Measurements from ENCODE around the gene FAAH. TPM values are rescaled to one million over a fixed set of nuclear protein-coding genes. Genes with fewer than 3 reads are reported as not detected.
A peak's percentile ranks its signal among the peaks of the same experiment; 100 is the strongest.

Gene FAAH
- total and polyA plus RNA-seq, 2 of the 13 experiments (the other 11 are each of a cell fraction or from before 2014, with no cell fraction given) = 5.4 to 11.0 TPM

DNA sequence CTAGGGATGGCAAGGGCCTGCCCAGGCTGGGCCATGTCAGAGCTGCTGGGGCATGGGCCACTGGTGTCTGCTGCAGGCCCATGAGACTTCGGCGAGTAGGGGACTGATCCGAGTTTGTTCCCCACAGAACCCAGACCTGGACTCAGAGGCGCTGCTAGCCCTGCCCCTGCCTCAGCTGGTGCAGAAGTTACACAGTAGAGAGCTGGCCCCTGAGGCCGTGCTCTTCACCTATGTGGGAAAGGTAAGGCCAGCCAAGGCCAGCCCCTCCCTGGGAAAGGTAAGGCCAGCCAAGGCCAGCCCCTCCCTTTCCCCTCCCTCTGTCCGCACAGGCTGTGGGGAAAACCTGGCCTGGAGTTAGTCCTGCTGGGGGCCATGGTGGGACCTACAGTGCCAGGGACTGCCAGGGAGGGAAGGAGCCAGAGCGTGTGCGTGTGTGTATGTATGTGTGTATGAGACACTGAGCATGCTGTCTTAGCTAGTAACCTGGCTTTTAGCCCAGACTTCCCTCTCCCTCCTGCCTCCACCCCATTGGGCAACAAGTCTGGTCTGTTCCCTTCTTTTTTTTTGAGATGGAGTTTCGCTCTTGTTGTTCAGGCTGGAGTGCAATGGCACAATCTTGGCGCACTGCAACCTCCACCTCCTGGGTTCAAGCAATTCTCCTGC is 8.0 kb downstream of the FAAH start:
- H3K9ac ChIP-seq (ENCODE audit: insufficient read depth, low read depth, low read length) = no peak overlapping the region
- H4K20me1 ChIP-seq (ENCODE audit: insufficient read depth, low read length) = no peaks in the 10 kb centered on the region
- intact Hi-C loops (cut with micrococcal nuclease; ENCODE audit: unreplicated experiment) (loop anchor here (1.0 kb wide), 1 partner anchor 8 kb away; the partner anchor contains the start of gene FAAH), in situ Hi-C loops (cut with HindIII; ENCODE audit: extremely low pct_ligation_motif_present, low pct_unique_long_range_greater_than_20kb) (no loop called here)
- no TSS peak for BruUV-seq (replicated peaks)
- CTCF ChIA-PET (ENCODE audit: low intra/inter-chr PET ratio, low total read pairs) = no interaction called here
- peaks cover 12% of the 10 kb centered on the region for H3K4me1 ChIP-seq (ENCODE audit: insufficient read depth, low read length)
- no peaks in the 10 kb centered on the region for H3K9me3 ChIP-seq (ENCODE audit: low read length)
- 31% methylated on average over 9 of the region's 10 CpGs for WGBS (ENCODE audit: low lambda C conversion rate)
- no peaks in the 10 kb centered on the region for H3K36me3 ChIP-seq (replicated peaks in 1 of 2; ENCODE audit: control insufficient read depth in 1 of 2, insufficient read depth in 2 of 2, low read length in 2 of 2)
- H3K4me2 ChIP-seq (ENCODE audit: low read depth, low read length) = peak overlapping the region; percentile 62
- no peaks in the 10 kb centered on the region for H3K27me3 ChIP-seq (ENCODE audit: control insufficient read depth in 1 of 2, insufficient read depth in 2 of 2, low read length in 2 of 2)
- no peak overlapping the region for H3K27ac ChIP-seq (ENCODE audit: extremely low read length, insufficient read depth, low read length)
- ATAC-seq (peak; percentile 85), DNase-seq (ENCODE audit: low spot score) (peak; percentile 40), FAIRE-seq (peak; percentile 39)
- H3K79me2 ChIP-seq (ENCODE audit: insufficient read depth, low read length) = no peaks in the 10 kb centered on the region
- no peak overlapping the region for H2AFZ ChIP-seq (ENCODE audit: low read length)
- peak overlapping the region in 2 of 3 experiments; percentile 17 to 54; a peak in 2 of 6 replicates for H3K4me3 ChIP-seq (replicated peaks in 1 of 3; ENCODE audit: insufficient read depth in 1 of 3, low read depth in 2 of 3, low read length in 3 of 3)
- POLR2A ChIA-PET = interaction anchor here (1.0 kb wide), 1 partner anchor 8 kb away, joined by 3 read pairs; the partner anchor contains the start of gene FAAH
- TF ChIP-seq SKI (IDR thresholded peaks at IDR 0.05; ENCODE audit: partially characterized antibody) = peak; percentile 48
- TF ChIP-seq EHMT2 (IDR thresholded peaks at IDR 0.05; ENCODE audit: borderline replicate concordance, low read depth, low read length) = no peak
- TF ChIP-seq, protein P1, sequence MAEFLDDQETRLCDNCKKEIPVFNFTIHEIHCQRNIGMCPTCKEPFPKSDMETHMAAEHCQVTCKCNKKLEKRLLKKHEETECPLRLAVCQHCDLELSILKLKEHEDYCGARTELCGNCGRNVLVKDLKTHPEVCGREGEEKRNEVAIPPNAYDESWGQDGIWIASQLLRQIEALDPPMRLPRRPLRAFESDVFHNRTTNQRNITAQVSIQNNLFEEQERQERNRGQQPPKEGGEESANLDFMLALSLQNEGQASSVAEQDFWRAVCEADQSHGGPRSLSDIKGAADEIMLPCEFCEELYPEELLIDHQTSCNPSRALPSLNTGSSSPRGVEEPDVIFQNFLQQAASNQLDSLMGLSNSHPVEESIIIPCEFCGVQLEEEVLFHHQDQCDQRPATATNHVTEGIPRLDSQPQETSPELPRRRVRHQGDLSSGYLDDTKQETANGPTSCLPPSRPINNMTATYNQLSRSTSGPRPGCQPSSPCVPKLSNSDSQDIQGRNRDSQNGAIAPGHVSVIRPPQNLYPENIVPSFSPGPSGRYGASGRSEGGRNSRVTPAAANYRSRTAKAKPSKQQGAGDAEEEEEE (CRISPR knock-in tag; IDR thresholded peaks at IDR 0.05; ENCODE audit: borderline replicate concordance) = no peak
- TF ChIP-seq KAT2B (IDR thresholded peaks at IDR 0.05; ENCODE audit: borderline replicate concordance, low read depth, low read length) = no peak
- TF ChIP-seq ISL2 (CRISPR knock-in tag; IDR thresholded peaks at IDR 0.05) = no peak
- TF ChIP-seq, protein P2, sequence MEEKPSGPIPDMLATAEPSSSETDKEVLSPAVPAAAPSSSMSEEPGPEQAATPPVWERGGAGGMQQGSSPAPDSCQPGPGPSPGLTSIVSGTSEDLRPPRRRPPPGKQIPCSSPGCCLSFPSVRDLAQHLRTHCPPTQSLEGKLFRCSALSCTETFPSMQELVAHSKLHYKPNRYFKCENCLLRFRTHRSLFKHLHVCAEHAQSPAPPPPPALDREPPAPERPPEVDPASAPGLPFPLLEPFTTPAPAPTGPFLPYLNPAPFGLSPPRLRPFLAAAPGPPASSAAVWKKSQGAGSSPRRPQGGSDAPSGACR (CRISPR knock-in tag; IDR thresholded peaks at IDR 0.05) = peak; percentile 85
- TF ChIP-seq ZFY (CRISPR knock-in tag; IDR thresholded peaks at IDR 0.05) = peak; percentile 63; the same call in 1 of the 2 replicates
- TF ChIP-seq, protein P3, sequence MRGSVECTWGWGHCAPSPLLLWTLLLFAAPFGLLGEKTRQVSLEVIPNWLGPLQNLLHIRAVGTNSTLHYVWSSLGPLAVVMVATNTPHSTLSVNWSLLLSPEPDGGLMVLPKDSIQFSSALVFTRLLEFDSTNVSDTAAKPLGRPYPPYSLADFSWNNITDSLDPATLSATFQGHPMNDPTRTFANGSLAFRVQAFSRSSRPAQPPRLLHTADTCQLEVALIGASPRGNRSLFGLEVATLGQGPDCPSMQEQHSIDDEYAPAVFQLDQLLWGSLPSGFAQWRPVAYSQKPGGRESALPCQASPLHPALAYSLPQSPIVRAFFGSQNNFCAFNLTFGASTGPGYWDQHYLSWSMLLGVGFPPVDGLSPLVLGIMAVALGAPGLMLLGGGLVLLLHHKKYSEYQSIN (CRISPR knock-in tag; IDR thresholded peaks at IDR 0.05; ENCODE audit: borderline replicate concordance) = no peak
- no peak for TF ChIP-seq SETDB1 (CRISPR knock-in tag; IDR thresholded peaks at IDR 0.05; ENCODE audit: borderline replicate concordance)
- no peak for TF ChIP-seq GPN1 (CRISPR knock-in tag; IDR thresholded peaks at IDR 0.05; ENCODE audit: borderline replicate concordance)
- TF ChIP-seq, protein P4, sequence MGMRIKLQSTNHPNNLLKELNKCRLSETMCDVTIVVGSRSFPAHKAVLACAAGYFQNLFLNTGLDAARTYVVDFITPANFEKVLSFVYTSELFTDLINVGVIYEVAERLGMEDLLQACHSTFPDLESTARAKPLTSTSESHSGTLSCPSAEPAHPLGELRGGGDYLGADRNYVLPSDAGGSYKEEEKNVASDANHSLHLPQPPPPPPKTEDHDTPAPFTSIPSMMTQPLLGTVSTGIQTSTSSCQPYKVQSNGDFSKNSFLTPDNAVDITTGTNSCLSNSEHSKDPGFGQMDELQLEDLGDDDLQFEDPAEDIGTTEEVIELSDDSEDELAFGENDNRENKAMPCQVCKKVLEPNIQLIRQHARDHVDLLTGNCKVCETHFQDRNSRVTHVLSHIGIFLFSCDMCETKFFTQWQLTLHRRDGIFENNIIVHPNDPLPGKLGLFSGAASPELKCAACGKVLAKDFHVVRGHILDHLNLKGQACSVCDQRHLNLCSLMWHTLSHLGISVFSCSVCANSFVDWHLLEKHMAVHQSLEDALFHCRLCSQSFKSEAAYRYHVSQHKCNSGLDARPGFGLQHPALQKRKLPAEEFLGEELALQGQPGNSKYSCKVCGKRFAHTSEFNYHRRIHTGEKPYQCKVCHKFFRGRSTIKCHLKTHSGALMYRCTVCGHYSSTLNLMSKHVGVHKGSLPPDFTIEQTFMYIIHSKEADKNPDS (CRISPR knock-in tag; IDR thresholded peaks at IDR 0.05) = no peak
- peak; percentile 40; the same call in 1 of the 2 replicates for TF ChIP-seq PHF21A (CRISPR knock-in tag; IDR thresholded peaks at IDR 0.05)
- no peak for TF ChIP-seq FOXM1 (CRISPR knock-in tag; IDR thresholded peaks at IDR 0.05)
- no peak for TF ChIP-seq PAX8 (CRISPR knock-in tag; IDR thresholded peaks at IDR 0.05; ENCODE audit: borderline replicate concordance)
- no peak for TF ChIP-seq RAD51 (IDR thresholded peaks at IDR 0.05; ENCODE audit: borderline replicate concordance)
- no peak for TF ChIP-seq CENPT (CRISPR knock-in tag; IDR thresholded peaks at IDR 0.05; ENCODE audit: low read depth)
- TF ChIP-seq, protein P5, sequence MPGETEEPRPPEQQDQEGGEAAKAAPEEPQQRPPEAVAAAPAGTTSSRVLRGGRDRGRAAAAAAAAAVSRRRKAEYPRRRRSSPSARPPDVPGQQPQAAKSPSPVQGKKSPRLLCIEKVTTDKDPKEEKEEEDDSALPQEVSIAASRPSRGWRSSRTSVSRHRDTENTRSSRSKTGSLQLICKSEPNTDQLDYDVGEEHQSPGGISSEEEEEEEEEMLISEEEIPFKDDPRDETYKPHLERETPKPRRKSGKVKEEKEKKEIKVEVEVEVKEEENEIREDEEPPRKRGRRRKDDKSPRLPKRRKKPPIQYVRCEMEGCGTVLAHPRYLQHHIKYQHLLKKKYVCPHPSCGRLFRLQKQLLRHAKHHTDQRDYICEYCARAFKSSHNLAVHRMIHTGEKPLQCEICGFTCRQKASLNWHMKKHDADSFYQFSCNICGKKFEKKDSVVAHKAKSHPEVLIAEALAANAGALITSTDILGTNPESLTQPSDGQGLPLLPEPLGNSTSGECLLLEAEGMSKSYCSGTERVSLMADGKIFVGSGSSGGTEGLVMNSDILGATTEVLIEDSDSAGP (CRISPR knock-in tag; IDR thresholded peaks at IDR 0.05; ENCODE audit: borderline replicate concordance) = peak; percentile 50; the same call in 1 of the 2 replicates
